NCI-H748 treated with DMSO at 0.1 percent for 48 hours (cell line): Measurements from ENCODE around the gene SLC7A9.
"Not testable (repeated sequence)": the region's sequence is repeated elsewhere in the genome, so short reads cannot be mapped to it uniquely, and the experiment has no call there.

Experiments
- DNase-seq: peaks from one replicate; lab custom pipeline; 2025; lab: John Stamatoyannopoulos, UW

SLC7A9 gene

DNA sequence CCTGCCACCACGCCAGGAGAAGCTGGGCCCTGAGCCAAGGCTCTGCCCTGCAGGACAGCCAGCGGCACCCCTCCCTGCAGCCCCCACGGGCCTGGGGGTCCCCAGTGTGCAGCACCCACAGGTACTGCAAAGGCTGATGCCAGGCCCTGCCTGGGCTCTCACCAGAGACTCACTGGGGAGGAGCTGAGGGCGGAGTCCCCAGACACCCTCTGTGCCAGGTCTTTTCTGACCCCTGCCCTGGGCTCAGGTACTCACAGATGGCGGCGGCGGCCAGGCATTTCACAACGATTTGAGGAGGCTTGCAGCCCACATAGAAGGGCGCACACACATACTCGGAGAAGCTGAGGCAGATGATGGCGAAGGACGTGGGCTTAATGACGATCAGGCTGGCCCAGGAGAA is 5.7 kb downstream of the SLC7A9 start:
- no peak for DNase-seq

DNA sequence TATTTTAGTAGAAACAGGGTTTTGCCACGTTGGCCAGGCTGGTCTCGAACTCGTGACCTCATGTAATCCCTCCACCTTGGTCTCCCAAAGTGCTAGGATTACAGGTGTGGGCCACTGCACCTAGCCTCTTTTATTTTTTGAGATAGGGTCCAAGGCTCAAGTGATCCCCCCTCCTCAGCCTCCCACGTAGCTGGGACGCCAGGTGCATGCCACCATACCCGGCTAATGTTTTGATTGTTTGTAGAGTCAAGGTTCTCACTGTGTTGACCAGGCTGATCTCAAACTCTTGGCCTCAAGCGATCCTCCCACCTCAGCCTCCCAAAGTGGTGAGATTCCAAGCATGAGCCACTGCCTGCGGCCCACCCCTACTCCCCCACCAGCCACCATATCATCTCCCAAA is 6.3 kb downstream of the SLC7A9 start:
- no peak for DNase-seq

DNA sequence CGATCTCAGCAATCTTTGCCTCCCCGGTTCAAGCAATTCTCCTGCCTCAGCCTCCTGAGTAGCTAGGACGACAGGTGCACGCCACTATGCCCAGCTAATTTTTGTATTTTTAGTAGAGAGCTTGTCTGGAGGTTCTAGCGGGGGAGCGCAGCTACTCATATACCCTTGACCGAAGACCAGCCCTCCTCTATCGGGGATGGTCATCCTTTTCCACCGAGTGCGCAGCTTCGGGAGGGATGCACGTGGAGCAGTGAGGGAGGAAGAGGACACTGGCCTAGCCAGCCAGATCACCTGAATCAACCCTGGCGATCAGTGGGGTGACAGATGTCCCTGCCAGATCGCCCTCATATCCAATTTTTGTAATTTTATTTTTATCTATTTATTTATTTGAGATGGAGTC is 6.8 kb downstream of the SLC7A9 start:
- DNase-seq = no peak

DNA sequence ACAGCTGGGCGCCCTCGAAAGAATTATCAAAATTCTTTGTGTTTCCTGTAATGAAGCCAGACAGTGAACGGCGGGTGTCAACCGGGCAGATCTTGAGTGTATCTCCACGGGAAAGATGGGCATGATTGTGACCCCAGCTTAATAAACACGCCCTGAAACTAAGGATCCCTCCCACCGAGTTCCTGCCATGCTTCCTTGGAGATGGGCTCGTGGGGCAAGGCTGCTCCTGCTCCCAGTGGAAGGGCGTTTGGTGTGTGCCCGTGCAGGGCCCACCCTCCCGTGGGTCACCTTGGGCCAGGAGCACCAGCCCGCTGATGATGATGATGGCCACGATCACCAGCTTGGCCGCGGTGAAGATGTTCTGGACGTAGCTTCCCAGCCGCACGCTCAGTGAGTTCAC is 7.4 kb downstream of the SLC7A9 start:
- no peak for DNase-seq

DNA sequence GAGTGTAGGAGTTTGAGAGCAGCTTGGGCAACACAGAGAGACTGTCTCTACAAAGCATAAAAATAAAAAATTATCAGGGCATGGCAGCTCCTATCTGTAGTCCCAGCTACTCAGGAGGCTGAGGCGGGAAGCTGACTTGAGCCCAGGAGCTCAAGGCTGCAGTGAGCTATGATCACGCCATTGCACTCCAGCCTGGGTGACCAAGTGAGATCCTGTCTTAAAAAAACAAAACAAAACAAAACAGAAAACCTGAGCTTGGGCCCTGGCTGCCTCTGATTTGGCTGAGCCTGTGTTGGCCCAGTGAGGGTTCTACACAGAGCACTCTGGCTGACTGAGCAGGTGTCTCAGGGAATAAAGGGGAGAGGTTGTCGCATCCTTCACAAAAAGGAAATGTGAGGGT is 8.0 kb downstream of the SLC7A9 start:
- no peak for DNase-seq

DNA sequence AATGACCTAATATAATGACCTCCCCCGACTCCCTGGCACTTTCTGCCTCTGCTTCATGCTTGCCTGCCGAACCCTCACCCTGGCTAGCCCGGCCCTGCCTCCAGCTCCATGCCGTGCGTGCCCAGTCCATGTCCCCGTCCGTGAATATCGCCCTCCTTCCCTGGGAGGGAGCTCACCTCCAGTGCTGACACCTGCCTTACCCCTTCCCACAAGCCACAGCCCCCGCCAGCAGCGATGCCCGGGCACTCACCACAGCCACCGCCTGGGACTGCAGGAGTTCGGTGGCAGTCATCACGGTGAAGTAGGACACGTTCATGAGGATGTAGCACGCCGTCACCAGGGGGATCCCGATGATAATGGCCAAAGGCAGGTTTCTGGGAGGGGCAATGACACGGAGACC is 10.0 kb downstream of the SLC7A9 start:
- no peak for DNase-seq

DNA sequence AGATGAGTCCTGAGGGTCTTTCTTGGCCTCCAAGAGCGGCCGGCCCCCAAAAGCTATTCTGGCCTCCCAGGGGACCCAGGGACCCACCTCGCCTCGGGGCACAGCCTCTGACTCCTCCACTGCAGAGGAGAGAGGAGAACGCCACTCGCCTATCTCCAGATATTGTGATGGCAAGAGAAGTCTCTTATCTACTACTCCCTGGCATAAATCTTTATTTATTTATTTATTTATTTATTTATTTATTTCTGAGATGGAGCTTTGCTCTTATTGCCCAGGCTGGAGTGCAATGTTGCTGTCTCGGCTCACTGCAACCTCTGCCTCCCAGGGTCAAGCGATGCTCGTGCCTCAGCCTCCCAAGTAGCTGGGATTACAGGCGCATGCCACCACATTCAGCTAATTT is 11.0 kb downstream of the SLC7A9 start:
- DNase-seq = no peak

DNA sequence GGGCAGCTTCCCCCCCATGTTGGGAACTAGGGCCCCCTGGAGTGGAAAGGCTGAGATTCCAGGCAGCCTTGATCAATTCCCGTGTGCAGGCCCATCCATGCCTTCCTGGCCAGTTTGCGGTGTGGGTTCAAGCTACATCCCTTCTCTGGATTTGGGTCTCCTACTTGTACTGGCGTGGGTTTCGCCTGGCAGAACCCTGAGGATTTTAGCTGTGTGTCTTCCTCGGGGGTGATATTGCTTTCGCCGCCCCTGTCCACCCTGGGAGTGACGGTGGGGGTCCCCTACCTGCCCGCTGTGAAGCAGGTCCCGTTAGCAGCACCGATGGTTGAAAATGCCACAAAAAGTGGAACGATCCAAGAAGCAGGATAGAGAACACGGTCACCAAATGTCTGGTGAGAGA is 11.4 kb downstream of the SLC7A9 start:
- no peak for DNase-seq

DNA sequence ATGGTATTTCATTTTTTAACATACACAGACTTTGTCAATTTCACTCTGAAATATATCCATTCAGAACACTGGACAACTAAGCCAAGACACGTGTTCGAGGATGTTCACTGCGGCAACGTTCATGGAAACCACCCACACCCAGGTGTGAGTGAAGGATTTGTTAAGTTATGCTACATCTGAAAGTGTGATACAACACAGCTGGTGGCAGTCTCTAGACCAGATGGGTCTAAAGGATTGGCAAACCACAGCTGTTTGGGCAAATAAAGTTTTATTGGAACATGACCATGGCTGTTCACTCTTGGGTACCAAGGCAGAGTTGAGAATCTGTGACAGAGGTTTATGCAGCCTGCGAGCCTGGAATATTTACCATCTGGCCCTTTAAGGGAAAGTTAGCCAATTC is 12.0 kb downstream of the SLC7A9 start:
- no peak for DNase-seq

DNA sequence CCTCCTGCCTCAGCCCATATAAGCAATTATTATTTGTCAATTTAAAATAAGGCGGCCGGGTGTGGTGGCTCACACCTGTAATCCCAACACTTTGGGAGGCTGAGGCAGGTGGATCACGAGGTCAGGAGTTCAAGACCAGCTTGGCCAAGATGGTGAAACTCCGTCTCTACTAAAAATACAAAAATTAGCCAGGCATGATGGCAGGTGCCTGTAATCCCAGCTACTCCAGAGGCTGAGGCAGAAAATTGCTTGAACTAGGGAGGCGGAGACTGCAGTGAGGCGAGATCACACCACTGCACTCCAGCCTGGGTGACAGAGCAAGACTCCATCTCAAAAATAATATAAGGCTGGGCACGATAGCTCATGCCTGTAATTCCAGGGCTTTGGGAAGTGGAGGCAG is 12.7 kb downstream of the SLC7A9 start:
- DNase-seq = not testable (repeated sequence)

DNA sequence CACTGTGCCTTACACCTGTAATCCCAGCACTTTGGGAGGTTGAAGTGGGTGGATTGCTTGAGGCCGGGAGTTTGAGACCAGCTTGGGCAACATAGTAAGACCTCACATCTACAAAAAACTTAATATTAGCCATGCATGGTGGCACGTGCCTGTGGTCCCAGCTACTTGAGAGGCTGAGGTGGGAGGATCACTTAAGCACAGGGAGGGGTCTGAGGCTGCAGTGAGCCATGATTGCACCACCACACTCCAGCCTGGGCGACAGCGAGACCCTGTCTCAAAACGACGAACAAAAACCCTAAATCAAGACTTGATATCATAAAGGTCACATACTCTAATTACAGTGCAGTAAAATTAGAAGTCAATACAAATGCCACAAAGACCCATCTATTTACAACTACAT is 17.4 kb downstream of the SLC7A9 start:
- DNase-seq = no peak

DNA sequence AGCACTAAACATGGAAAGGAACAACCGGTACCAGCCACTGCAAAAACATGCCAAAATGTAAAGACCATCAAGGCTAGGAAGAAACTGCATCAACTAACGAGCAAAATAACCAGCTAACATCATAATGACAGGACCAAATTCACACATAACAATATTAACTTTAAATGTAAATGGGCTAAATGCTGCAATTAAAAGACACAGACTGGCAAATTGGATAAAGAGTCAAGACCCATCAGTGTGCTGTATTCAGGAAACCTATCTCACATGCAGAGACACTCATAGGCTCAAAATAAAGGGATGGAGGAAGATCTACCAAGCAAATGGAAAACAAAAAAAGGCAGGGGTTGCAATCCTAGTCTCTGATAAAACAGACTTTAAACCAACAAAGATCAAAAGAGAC is 21.5 kb downstream of the SLC7A9 start:
- DNase-seq = not testable (repeated sequence)

DNA sequence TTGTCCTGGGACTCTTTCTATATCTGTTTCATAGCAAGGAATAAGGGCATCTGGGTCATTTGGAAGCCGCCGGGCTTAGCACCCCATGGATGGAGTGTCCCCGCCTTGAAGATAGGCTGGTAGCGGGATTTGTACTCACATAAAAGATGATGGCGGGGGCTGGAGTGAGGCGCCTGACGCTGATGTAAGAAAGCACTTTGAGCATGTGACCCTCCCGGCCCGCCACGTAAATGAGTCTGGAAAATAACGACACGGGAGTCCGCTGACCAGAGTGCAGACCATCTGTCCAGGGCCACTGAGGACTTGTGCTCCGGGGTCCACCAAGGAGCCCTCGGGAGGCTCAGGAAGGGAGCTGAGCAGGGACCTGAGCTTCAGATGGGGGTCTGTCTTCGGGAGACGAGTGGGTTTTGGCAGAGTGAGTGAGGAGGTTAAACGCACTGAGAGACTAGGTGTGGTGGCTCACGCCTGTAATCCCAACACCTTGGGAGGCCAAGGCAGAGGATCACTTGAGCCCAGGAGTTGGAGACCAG is 25.8 kb downstream of the SLC7A9 start:
- no peak for DNase-seq

DNA sequence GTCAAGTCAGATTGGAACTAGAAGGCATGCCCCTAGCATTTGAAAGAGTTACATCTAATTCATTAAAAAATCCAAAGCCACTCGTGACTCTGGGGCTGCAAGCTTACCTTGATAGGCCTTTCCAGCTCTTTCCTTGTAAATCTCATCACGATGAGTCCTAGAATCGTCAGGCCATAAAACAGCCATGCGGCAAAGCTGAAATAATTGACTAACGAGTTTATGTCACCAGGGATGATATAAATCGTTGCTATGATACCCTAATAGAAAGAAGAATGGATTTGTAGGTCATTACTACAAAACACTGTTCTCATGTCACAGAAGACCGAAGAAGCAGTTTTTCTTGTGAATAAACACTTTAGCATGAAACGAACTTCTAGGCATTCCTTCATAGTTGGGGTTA is 27.5 kb downstream of the SLC7A9 start:
- DNase-seq = no peak

DNA sequence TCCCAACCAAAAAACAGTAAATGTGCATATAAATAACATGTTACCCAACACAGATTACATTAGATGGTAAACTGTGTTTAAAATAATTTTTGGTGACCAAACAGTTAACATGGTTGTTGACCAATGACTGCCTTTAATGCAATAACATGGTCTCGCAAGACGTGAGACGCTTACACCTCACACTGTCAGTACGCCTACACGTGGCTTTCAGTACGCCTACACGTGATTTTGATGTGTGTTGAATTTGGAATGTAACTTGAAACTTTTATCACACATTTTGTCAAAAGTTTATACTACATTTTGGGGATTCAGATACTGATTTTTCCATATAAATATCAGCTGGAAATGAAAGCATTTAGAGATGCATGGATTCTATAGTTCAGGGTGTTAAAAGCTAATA is 32.0 kb downstream of the SLC7A9 start:
- DNase-seq = no peak

DNA sequence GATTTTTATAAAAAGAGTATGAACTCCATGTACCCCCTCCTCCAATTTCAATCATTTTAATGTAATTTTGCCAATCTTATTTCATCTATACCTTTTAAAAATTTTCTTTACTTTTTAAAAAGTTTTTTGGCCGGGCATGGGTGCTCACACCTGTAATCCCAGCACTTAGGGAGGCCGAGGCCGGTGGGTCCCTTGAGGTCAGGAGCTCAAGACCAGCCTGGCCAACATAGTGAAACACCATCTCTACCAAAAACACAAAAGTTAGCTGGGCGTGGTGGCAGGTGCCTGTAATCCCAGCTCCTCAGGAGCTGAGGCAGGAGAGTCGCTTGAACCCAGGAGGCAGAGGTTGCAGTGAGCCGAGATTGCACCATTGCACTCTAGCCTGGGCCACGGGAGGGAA is 36.2 kb downstream of the SLC7A9 start:
- DNase-seq = not testable (repeated sequence)

DNA sequence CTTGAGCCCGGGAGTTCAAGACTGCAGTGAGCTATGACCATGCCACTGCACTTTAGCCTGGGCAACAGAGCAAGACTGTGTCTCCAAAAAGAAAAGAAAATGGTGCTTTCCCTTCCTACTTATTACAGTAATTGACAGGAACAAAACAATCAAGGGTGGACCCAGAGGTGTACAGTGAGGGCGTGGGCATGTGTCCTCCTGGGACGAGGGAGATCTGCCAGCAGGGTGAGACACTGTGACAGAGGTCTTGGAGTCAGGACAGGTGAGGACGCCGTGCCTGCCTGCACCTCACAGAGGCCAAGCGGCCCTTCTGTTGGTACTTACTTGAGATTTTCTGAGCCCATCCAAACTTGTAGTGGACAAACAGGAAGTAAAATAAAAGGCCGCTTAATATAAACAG is 36.7 kb downstream of the SLC7A9 start:
- not testable (repeated sequence) for DNase-seq

DNA sequence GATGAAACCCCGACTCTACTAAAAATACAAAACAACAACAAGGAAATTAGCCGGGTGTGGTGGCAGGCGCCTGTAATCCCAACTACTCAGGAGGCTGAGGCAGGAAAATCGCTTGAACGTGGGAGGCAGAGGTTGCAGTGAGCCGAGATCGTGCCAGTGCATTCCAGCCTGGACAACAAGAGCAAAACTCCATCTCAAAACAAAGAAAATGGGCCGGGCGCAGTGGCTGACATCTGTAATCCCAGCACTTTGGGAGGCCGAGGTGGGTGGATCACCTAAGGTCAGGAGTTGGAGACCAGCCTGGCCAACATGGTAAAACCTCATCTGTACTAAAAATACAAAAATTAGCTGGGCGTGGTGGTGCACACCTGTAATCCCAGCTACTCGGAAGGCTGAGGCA is 37.5 kb downstream of the SLC7A9 start:
- DNase-seq = not testable (repeated sequence)

DNA sequence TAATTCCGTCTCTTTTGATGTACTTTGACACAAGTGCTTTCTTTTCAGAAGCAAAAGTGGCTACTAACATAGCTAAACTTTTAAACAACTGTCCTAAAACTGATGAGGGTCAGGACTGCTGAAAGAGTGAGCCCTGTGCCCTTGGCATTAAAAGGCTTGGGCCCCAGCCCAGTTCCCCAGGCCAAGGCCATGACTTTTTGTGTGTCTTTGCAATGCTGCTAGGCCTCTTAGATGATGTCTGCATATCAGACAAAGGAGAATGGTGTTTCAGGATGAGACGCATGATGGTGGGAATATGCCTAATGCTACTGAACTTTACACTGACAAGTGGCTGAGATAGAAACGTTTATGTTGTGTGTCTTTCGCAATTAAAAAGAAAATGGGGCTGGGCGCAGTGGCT is 38.0 kb downstream of the SLC7A9 start:
- DNase-seq = no peak

DNA sequence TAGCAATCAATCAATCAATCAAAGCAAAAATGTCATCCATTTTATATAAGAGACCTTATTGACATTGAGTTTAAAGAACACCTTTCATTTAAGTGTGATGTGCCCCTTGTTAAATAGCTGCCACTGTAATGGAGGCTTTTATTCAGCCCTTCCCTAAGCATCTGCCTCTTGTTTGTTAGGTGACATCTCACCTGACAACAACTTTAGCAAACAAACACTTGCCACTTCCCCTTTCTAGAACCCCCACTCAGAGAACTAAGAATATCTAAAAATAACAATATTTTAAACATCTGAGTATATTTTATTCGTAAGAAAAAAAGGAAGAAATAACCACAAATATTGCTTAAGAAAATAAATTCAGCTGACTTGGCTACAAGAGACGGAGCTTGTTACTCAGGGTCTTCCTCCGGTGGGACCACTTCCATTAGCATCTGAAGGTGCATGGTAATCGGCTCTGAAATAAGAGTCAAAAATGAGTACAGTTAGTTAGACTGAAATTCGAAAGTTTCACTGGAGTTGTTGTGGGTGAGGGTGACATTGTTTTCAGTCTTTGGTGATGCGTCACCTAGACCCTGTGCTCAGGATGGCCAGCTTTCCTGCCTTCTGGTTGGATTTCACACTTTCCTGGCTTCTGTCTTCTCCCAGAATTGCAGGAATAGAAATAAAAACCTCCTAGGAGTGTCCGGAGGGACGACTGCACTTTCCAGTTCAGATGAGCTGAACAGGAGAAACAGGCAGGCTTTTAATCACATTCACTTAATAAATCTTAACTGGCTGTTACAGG is 39.1 kb downstream of the SLC7A9 start:
- DNase-seq = no peak

DNA sequence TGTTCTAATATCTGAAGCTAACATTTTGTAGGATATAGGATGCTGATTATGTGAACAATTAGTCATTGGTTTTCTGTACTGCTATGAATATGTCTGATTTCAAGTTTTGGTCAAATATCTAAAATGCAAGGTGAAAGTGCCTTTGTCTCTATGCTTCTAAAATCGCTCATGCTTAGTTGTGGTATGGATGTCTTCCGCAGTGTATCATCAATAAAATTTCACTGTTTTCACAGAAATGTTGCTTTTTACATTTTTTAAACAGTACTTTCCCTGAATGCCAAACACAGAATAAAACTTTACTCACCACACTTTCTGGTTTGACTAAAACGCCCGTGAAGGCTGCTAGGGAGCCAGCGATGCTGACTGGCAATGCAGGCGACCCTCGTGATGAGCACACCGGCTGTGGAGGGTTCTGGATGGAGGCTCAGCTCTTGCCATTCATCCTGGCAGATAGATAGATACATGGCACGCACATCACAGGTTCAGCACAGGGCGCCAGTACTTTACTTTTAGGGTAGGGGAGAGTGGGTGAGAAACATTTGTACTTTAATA is 40.1 kb downstream of the SLC7A9 start:
- DNase-seq = no peak

DNA sequence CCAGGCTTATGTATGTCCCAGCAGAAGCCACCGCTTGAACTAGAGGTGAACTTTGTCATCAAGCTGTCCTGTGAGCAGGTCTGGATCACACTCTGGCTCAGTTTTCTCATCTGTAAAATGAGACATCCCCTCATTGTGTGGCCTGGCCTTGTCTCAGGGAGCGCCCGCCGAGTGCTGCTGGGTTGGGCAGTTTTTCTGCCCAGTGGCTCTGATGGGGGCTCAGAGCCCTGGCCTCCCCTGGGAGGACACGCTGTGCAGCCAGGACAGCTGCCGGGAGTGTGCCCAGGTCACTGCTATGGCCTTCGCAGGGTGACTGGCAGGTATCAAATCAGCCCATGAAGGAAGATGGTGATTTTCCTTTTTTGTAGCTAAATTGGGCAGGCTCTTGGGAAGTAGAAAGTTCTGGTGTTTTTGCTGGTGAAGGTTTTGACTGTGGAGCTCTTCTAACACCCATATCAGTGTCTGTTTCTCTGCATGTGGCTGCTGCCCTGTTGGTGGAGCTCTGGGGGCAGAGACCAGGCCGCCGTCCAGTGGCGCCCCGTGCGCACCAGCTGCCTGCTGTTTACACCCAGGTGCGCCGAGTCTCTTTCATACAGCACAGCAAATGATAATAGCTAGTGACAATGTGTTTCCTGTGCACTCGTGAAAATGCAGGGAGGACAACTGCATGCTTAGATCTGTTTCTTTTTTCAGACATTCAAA is 40.8 kb downstream of the SLC7A9 start:
- DNase-seq = no peak

DNA sequence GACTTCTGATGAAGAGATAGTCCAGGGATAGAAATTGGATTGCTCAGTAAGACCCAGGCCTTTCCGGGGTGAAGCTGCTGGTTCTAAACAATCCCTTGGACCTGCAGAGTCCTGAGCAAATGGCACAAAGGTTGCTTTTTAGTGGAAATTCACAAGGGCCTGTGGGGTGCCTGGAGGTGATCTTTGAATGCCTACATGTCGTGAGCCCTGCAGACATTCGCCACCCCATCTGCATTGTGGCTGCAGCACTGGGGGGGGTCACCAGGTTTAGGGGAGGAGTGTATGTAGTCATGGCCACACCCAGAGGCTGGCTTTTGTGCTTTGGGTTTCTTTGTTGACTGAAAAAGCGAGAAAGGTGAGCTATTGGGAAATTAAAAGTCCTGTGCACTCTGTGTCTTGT is 41.4 kb downstream of the SLC7A9 start:
- no peak for DNase-seq
